K562 (cell line): ENCODE measurements around the gene LAMC1. TPM values are rescaled to one million over a fixed set of nuclear protein-coding genes. Genes with fewer than 3 reads are reported as not detected.

ENCODE experiments used
- OTX1 ChIP-seq: fragments of 450-650 bp; formaldehyde crosslinking; IDR thresholded peaks from 2 replicates; pipeline ENCODE4 v1.4.0; 2022; ENCODE audit warnings: mild to moderate bottlenecking
- PREB ChIP-seq: sonication (generic); formaldehyde crosslinking; IDR thresholded peaks from 2 replicates; pipeline ENCODE4 v1.8.1; 2023; ENCODE audit warnings: mild to moderate bottlenecking, missing genetic modification reagents
- SFPQ ChIP-seq: fragments of 200-400 bp; formaldehyde crosslinking; IDR thresholded peaks from 2 replicates; pipeline ENCODE4 v1.6.1; 2017; ENCODE audit warnings: mild to moderate bottlenecking, low read depth, low read length, moderate library complexity
- ZNF121 ChIP-seq: sonication (generic); formaldehyde crosslinking; conservative IDR thresholded peaks from 2 replicates; pipeline ENCODE4 v1.8.0; 2022; ENCODE audit warnings: missing genetic modification reagents
- polyA plus RNA-seq, 8 experiments: library from polyadenylated mRNA; depleted of rRNA in 4 of 8; stranded (reverse) in 5 of 8; unstranded in 3 of 8; fragments of >200 nt; fragmentation: Nextera tagmentation in 2 of 8; fragmentation: Illumina TruSeq in 1 of 8; extraction: Ambion mirVana in 2 of 8; extraction: Trizol in 1 of 8; gene quantifications; 2 replicates each; pipeline versions ENCODE4 v1.2.1 to v1.2.3, GENCODE V29; 2011 to 2014; ENCODE audit warnings: inconsistent platforms in 1 of 8, missing spikeins in 1 of 8
- total RNA-seq, 7 experiments: library from RNA; depleted of rRNA in 6 of 7; stranded (reverse); fragments of >200 nt in 6 of 7; fragmentation: Illumina TruSeq in 2 of 7; extraction: Trizol in 2 of 7; gene quantifications; 2 replicates each; pipeline versions ENCODE4 v1.2.1 to v1.2.3, GENCODE V29; 2011 to 2021; ENCODE audit warnings: low replicate concordance in 1 of 7
- TF ChIP-seq, protein P1 (sequence below): fragments of 450-650 bp; IDR thresholded peaks from 2 replicates; pipeline ENCODE4 v1.7.1; 2018; ENCODE audit warnings: mild to moderate bottlenecking, low read depth; ENCODE audit not compliant: partially characterized antibody

The LAMC1 gene
- total and polyA plus RNA-seq, 9 of the 15 experiments (the other 6 are each of a cell fraction or from before 2014, with no cell fraction given), result 0.07 to 0.71 (median 0.13) TPM; not detected in 2

DNA sequence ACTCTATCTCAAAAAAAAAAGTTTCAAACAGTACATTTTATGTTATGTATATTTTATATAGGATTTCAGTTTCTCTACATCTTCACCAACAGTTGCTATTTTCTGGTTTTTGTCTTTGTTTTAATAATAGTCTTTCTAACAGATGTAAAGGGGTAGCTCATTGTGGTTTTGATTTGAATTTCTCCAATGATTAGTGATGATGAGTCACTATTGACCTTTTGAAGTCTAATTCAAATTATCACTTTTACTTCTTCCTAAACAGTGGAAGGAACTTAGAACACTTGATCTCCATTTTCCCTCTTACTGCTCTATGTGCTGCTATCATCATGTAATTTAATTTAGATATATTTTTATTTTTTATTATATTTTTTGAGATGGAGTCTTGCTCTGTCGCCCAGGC is 38.6 kb upstream of the LAMC1 start (continued):
- TF ChIP-seq SFPQ, result no peak
- TF ChIP-seq PREB (CRISPR knock-in tag), result no peak
- TF ChIP-seq, protein P1, sequence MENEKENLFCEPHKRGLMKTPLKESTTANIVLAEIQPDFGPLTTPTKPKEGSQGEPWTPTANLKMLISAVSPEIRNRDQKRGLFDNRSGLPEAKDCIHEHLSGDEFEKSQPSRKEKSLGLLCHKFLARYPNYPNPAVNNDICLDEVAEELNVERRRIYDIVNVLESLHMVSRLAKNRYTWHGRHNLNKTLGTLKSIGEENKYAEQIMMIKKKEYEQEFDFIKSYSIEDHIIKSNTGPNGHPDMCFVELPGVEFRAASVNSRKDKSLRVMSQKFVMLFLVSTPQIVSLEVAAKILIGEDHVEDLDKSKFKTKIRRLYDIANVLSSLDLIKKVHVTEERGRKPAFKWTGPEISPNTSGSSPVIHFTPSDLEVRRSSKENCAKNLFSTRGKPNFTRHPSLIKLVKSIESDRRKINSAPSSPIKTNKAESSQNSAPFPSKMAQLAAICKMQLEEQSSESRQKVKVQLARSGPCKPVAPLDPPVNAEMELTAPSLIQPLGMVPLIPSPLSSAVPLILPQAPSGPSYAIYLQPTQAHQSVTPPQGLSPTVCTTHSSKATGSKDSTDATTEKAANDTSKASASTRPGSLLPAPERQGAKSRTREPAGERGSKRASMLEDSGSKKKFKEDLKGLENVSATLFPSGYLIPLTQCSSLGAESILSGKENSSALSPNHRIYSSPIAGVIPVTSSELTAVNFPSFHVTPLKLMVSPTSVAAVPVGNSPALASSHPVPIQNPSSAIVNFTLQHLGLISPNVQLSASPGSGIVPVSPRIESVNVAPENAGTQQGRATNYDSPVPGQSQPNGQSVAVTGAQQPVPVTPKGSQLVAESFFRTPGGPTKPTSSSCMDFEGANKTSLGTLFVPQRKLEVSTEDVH, result no peak
- TF ChIP-seq OTX1 (CRISPR knock-in tag), result no peak
- TF ChIP-seq ZNF121 (CRISPR knock-in tag), result no peak
